Measurements from ENCODE around the gene ZFP36L1. TPM values are rescaled to one million over a fixed set of nuclear protein-coding genes. Genes with fewer than 3 reads are reported as not detected.

ZFP36L1 gene
- total and polyA plus RNA-seq, 2 of the 13 experiments (the other 11 are each of a cell fraction or from before 2014, with no cell fraction given): 7.4 to 10.2 TPM

DNA sequence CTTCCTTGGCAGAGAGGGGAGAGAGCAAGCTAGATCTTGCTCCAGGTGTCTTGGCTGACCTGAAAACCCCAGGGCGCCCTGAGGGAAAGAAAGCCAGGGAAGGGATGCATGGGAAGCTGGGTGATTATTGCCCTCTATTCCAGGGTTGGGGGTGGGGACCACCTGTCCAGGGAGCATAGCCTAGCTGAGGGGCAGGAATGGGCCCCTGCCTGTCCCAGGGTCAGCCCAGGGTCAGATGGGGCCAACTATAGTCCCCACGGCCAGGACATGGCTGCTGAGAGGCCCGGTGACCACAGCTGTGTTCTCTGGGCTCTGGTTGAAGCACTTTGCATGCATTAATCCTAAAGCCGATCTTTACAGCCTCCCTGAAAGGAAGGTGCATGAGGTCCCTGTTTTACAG, 30.1 kb upstream of the ZFP36L1 start (continued):
- TF ChIP-seq, protein P1, sequence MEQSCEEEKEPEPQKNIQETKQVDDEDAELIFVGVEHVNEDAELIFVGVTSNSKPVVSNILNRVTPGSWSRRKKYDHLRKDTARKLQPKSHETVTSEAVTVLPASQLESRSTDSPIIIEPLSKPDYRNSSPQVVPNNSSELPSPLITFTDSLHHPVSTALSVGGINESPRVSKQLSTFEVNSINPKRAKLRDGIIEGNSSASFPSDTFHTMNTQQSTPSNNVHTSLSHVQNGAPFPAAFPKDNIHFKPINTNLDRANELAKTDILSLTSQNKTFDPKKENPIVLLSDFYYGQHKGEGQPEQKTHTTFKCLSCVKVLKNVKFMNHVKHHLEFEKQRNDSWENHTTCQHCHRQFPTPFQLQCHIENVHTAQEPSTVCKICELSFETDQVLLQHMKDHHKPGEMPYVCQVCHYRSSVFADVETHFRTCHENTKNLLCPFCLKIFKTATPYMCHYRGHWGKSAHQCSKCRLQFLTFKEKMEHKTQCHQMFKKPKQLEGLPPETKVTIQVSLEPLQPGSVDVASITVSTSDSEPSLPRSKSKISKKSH (CRISPR knock-in tag; IDR thresholded peaks at IDR 0.05; ENCODE audit: borderline replicate concordance): no peak
- TF ChIP-seq ZNF724P (CRISPR knock-in tag; IDR thresholded peaks at IDR 0.05; ENCODE audit: borderline replicate concordance): no peak
- no peak for TF ChIP-seq MED13 (CRISPR knock-in tag; IDR thresholded peaks at IDR 0.05)
- TF ChIP-seq SMC3 (IDR thresholded peaks at IDR 0.05; ENCODE audit: low read length): no peak
- TF ChIP-seq ZNF570 (CRISPR knock-in tag; IDR thresholded peaks at IDR 0.05; ENCODE audit: borderline replicate concordance): no peak

DNA sequence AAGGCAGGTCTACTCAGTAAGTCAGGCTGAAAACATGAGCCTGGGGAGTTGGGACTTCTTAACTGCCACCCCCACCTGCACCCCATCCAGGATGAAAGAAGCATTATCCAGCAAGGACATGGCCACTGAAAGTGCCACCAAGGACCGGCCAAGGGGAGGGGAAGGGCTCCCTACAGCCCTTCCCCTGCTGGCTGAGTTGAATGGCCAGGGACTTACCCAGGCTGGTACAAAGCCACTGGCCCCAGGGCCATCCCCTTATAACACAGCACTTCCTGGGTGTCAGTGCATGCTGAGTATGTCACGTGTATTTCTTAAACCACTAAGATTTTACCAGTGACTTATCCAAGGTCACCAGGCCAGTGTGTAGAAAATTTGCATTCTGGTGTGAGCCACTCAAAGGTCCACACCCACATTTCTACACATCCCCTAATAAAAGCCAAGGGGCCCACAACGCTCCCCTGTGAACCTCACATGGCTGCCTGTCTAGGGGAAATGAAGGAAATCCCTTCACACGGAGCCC, 29.3 kb upstream of the ZFP36L1 start:
- H3K27ac ChIP-seq (ENCODE audit: extremely low read length, insufficient read depth, low read length): no peak overlapping the region
- peaks cover 89% of the 10 kb centered on the region for H3K4me1 ChIP-seq (ENCODE audit: insufficient read depth, low read length)
- 0 out of 2 replicates have a peak overlapping the region, but pooled peaks have one; percentile 88 for H3K4me2 ChIP-seq (ENCODE audit: low read depth, low read length)
- ChIA-PET POLR2A (interaction anchor here (1.0 to 4.7 kb wide), 4 partner anchors 15 to 215 kb away, joined by 3 to 20 read pairs (median 4); no protein-coding TSS in a partner anchor), CTCF (ENCODE audit: low intra/inter-chr PET ratio, low total read pairs) (no interaction called here)
- in situ Hi-C loops (cut with HindIII; ENCODE audit: extremely low pct_ligation_motif_present, low pct_unique_long_range_greater_than_20kb) (loop anchor here (25.0 kb wide), 1 partner anchor 1210 kb away; the partner anchor contains the start of genes ARG2 and PIGH), intact Hi-C loops (cut with micrococcal nuclease; ENCODE audit: unreplicated experiment) (no loop called here)
- BruUV-seq (replicated peaks): no TSS peak
- no peaks in the 10 kb centered on the region for H4K20me1 ChIP-seq (ENCODE audit: insufficient read depth, low read length)
- no peaks in the 10 kb centered on the region for H3K9me3 ChIP-seq (ENCODE audit: low read length)
- ATAC-seq: no peak
- FAIRE-seq: no peak
- no peak overlapping the region for H3K4me3 ChIP-seq (replicated peaks in 1 of 3; ENCODE audit: insufficient read depth in 1 of 3, low read depth in 2 of 3, low read length in 3 of 3)
- 70% methylated on average over 3 of the region's 4 CpGs for WGBS (ENCODE audit: low lambda C conversion rate)
- no peak overlapping the region for H3K9ac ChIP-seq (ENCODE audit: insufficient read depth, low read depth, low read length)
- no peaks in the 10 kb centered on the region for H3K27me3 ChIP-seq (ENCODE audit: control insufficient read depth in 1 of 2, insufficient read depth in 2 of 2, low read length in 2 of 2)
- no peak for DNase-seq (ENCODE audit: low spot score)
- H3K79me2 ChIP-seq (ENCODE audit: insufficient read depth, low read length): no peaks in the 10 kb centered on the region
- no peaks in the 10 kb centered on the region for H3K36me3 ChIP-seq (replicated peaks in 1 of 2; ENCODE audit: control insufficient read depth in 1 of 2, insufficient read depth in 2 of 2, low read length in 2 of 2)
- no peak overlapping the region for H2AFZ ChIP-seq (ENCODE audit: low read length)
- no peak for TF ChIP-seq TEAD2 (CRISPR knock-in tag; IDR thresholded peaks at IDR 0.05)
- TF ChIP-seq, protein P2, sequence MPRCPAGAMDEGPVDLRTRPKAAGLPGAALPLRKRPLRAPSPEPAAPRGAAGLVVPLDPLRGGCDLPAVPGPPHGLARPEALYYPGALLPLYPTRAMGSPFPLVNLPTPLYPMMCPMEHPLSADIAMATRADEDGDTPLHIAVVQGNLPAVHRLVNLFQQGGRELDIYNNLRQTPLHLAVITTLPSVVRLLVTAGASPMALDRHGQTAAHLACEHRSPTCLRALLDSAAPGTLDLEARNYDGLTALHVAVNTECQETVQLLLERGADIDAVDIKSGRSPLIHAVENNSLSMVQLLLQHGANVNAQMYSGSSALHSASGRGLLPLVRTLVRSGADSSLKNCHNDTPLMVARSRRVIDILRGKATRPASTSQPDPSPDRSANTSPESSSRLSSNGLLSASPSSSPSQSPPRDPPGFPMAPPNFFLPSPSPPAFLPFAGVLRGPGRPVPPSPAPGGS (CRISPR knock-in tag; IDR thresholded peaks at IDR 0.05): no peak
- TF ChIP-seq, protein P3, sequence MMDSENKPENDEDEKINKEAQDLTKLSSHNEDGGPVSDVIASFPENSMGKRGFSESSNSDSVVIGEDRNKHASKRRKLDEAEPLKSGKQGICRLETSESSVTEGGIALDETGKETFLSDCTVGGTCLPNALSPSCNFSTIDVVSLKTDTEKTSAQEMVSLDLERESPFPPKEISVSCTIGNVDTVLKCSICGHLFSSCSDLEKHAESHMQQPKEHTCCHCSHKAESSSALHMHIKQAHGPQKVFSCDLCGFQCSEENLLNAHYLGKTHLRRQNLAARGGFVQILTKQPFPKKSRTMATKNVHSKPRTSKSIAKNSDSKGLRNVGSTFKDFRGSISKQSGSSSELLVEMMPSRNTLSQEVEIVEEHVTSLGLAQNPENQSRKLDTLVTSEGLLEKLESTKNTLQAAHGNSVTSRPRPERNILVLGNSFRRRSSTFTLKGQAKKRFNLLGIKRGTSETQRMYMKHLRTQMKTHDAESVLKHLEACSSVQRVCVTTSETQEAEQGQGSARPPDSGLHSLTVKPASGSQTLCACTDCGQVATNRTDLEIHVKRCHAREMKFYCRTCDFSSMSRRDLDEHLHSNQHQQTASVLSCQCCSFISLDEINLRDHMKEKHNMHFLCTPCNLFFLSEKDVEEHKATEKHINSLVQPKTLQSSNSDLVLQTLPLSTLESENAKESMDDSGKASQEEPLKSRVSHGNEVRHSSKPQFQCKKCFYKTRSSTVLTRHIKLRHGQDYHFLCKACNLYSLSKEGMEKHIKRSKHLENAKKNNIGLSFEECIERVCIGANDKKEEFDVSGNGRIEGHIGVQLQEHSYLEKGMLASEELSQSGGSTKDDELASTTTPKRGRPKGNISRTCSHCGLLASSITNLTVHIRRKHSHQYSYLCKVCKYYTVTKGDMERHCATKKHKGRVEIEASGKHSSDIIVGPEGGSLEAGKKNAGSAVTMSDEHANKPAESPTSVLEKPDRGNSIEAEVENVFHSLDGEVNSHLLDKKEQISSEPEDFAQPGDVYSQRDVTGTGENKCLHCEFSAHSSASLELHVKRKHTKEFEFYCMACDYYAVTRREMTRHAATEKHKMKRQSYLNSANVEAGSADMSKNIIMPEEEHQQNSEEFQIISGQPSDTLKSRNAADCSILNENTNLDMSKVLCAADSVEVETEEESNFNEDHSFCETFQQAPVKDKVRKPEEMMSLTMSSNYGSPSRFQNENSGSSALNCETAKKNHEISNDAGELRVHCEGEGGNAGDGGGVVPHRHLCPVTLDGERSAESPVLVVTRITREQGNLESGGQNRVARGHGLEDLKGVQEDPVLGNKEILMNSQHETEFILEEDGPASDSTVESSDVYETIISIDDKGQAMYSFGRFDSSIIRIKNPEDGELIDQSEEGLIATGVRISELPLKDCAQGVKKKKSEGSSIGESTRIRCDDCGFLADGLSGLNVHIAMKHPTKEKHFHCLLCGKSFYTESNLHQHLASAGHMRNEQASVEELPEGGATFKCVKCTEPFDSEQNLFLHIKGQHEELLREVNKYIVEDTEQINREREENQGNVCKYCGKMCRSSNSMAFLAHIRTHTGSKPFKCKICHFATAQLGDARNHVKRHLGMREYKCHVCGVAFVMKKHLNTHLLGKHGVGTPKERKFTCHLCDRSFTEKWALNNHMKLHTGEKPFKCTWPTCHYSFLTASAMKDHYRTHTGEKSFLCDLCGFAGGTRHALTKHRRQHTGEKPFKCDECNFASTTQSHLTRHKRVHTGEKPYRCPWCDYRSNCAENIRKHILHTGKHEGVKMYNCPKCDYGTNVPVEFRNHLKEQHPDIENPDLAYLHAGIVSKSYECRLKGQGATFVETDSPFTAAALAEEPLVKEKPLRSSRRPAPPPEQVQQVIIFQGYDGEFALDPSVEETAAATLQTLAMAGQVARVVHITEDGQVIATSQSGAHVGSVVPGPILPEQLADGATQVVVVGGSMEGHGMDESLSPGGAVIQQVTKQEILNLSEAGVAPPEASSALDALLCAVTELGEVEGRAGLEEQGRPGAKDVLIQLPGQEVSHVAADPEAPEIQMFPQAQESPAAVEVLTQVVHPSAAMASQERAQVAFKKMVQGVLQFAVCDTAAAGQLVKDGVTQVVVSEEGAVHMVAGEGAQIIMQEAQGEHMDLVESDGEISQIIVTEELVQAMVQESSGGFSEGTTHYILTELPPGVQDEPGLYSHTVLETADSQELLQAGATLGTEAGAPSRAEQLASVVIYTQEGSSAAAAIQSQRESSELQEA (CRISPR knock-in tag; IDR thresholded peaks at IDR 0.05; ENCODE audit: not compliant biosample characterization): no peak
- TF ChIP-seq ZNF431 (CRISPR knock-in tag; IDR thresholded peaks at IDR 0.05; ENCODE audit: borderline replicate concordance, low read depth): no peak
- no peak for TF ChIP-seq NR2C2 (CRISPR knock-in tag; IDR thresholded peaks at IDR 0.05; ENCODE audit: borderline replicate concordance)
- TF ChIP-seq NFE2 (CRISPR knock-in tag; IDR thresholded peaks at IDR 0.05): no peak
- TF ChIP-seq PHF21A (CRISPR knock-in tag; IDR thresholded peaks at IDR 0.05): no peak

Measured in HepG2 (cell line).